Transverse colon (tissue), 4 donors: ENCODE results near the gene DPP10. TPM values are rescaled to one million over a fixed set of nuclear protein-coding genes. Genes with fewer than 3 reads are reported as not detected.

ENCODE experiments used
- DNase-seq: peaks from one replicate; pipeline ENCODE4 v3.0.0-alpha.2; 2019
- H3K27ac ChIP-seq, 4 donors: fragments of 200-600 bp; sonication (generic); 2 replicates each; pipeline ENCODE4 v1.5.1; 2016 to 2018; ENCODE audit warnings: inconsistent platforms in 4 of 4
- H3K27me3 ChIP-seq: fragments of 200-600 bp; sonication (generic); 2 replicates; pipeline ENCODE4 v1.5.1; 2017; ENCODE audit warnings: inconsistent platforms
- H3K36me3 ChIP-seq, 4 donors: fragments of 200-600 bp; sonication (generic); 2 replicates each; pipeline ENCODE4 v1.5.1; 2017 to 2019; ENCODE audit warnings: inconsistent platforms in 4 of 4
- H3K4me1 ChIP-seq, 4 donors: fragments of 200-600 bp; sonication (generic); 2 replicates each; pipeline ENCODE4 v1.5.1; 2017 to 2020; ENCODE audit warnings: inconsistent platforms in 4 of 4
- H3K4me3 ChIP-seq, 4 donors: fragments of 200-600 bp; sonication (generic); 1 replicate in 1 of 4; 2 replicates in 3 of 4; pipeline versions ENCODE4 v1.5.1 to v1.6.1; 2017 to 2019; ENCODE audit warnings: inconsistent platforms in 4 of 4
- H3K9me3 ChIP-seq, 2 donors: fragments of 200-600 bp; sonication (generic); 2 replicates each; pipeline ENCODE4 v1.5.1; 2017 to 2019; ENCODE audit warnings: inconsistent platforms in 2 of 2
- CTCF ChIP-seq, 5 experiments: fragments of 200-600 bp in 3 of 5; fragments of 450-650 bp in 2 of 5; sonication (generic) in 3 of 5; IDR thresholded peaks; 1 replicate in 2 of 5; 2 replicates in 3 of 5; pipeline ENCODE4 v1.5.1; 2016 to 2017; ENCODE audit warnings: antibody characterized with exemption in 5 of 5, inconsistent platforms in 3 of 5, mild to moderate bottlenecking in 2 of 5, moderate library complexity in 1 of 5
- EP300 ChIP-seq: sonication (generic); formaldehyde crosslinking; IDR thresholded peaks from one replicate; pipeline ENCODE4 v1.6.1; 2017; ENCODE audit warnings: antibody characterized with exemption, low read depth
- POLR2A ChIP-seq: fragments of 450-650 bp; IDR thresholded peaks from one replicate; pipeline ENCODE4 v1.6.1; 2016; ENCODE audit warnings: antibody characterized with exemption, mild to moderate bottlenecking, moderate library complexity
- POLR2AphosphoS5 ChIP-seq, 3 donors: sonication (generic); formaldehyde crosslinking; IDR thresholded peaks; one replicate each; pipeline ENCODE4 v1.6.1; 2016; ENCODE audit warnings: antibody characterized with exemption in 3 of 3
- WGBS, 2 donors: methylation state at CpG; one replicate each; pipeline ENCODE4 v1.1.5; 2018; ENCODE audit warnings: low coverage in 1 of 2; 5-methylcytosine and 5-hydroxymethylcytosine counted together
- in situ Hi-C, 4 donors: fragments of 200-750 bp; cut with MboI; loops; one replicate each; pipeline versions ENCODE4 v1.15.0 to v1.15.1; 2017; ENCODE audit warnings: low sequenced_read_pairs in 3 of 4, low pct_ligation_motif_present in 1 of 4, low pct_unique_long_range_greater_than_20kb in 1 of 4
- intact Hi-C: fragments of 100-400 bp; cut with DNase I; formaldehyde crosslinking; loops from one replicate; pipeline ENCODE4 v1.15.1; 2023; ENCODE audit warnings: low total_unique reads
- total RNA-seq, 4 donors: library from RNA; depleted of rRNA; stranded (reverse); fragments of >200 nt; gene quantifications; one replicate each; pipeline ENCODE4 v1.1.0, GENCODE V29; 2016

DPP10 gene
- total RNA-seq, 4 donors from 2014 or later, result 3.4 to 8.4 (median 7.0) TPM

- H3K27ac ChIP-seq, result no peak overlapping the region
- DNase-seq, result no peak
- no peaks in the 10 kb centered on the region for H3K9me3 ChIP-seq
- peaks cover 0 to 13% (median 4%) of the 10 kb centered on the region in 4 donors for H3K4me1 ChIP-seq
- in situ Hi-C loops, result loop anchor here in 1 of 4 donors (25.0 kb wide), 1 partner anchor 764 kb away; the partner anchor contains the start of gene SLC35F5
- intact Hi-C loops, result no loop called here
- no peak overlapping the region for H3K4me3 ChIP-seq
- TF ChIP-seq EP300 (no peak), POLR2A (no peak), CTCF (IDR thresholded peaks at IDR 0.05) (no peak), POLR2AphosphoS5 (IDR thresholded peaks at IDR 0.05) (no peak)
- no peaks in the 10 kb centered on the region for H3K36me3 ChIP-seq
- no peaks in the 10 kb centered on the region for H3K27me3 ChIP-seq
- WGBS, 2 donors, result 71 to 81% methylated on average over 4 of the region's 4 CpGs
These were observed 83.5 kb downstream of the DPP10 start for GRCh38 chr2:114525955-114526354.

GRCh38 chr2:114526841-114527240 lies 84.4 kb downstream of the DPP10 start:
- Histone ChIP-seq H3K27me3 (no peaks in the 10 kb centered on the region), H3K27ac (peak overlapping the region; percentile 47 to 62 (median 54)), H3K9me3 (no peaks in the 10 kb centered on the region), H3K4me1 (peaks cover 0 to 13% (median 4%) of the 10 kb centered on the region in 4 donors), H3K4me3 (no peak overlapping the region), H3K36me3 (no peaks in the 10 kb centered on the region)
- no peak for DNase-seq
- in situ Hi-C loops, result loop anchor here in 1 of 4 donors (25.0 kb wide), 1 partner anchor 765 kb away; the partner anchor contains the start of gene SLC35F5
- TF ChIP-seq CTCF (IDR thresholded peaks at IDR 0.05) (no peak), EP300 (no peak), POLR2A (no peak), POLR2AphosphoS5 (IDR thresholded peaks at IDR 0.05) (peak in 1 of 3 donors; percentile 35)
- 42 to 45% methylated on average over 1 of the region's 1 CpG for WGBS, 2 donors
- intact Hi-C loops, result no loop called here

- in situ Hi-C loops, result loop anchor here in 1 of 4 donors (25.0 kb wide), 1 partner anchor 765 kb away; the partner anchor contains the start of gene SLC35F5
- WGBS, 2 donors, result 43 to 46% methylated on average over 8 to 9 of the region's 9 CpGs
- Histone ChIP-seq H3K4me3 (no peak overlapping the region), H3K36me3 (no peaks in the 10 kb centered on the region), H3K27ac (peak overlapping the region; percentile 47 to 62 (median 54)), H3K9me3 (no peaks in the 10 kb centered on the region), H3K4me1 (peaks cover 0 to 13% (median 4%) of the 10 kb centered on the region in 4 donors), H3K27me3 (no peaks in the 10 kb centered on the region)
- no peak for DNase-seq
- TF ChIP-seq CTCF (IDR thresholded peaks at IDR 0.05) (no peak), POLR2A (no peak), POLR2AphosphoS5 (IDR thresholded peaks at IDR 0.05) (no peak), EP300 (no peak)
- intact Hi-C loops, result no loop called here
These were observed 85.0 kb downstream of the DPP10 start for GRCh38 chr2:114527330-114527983.

- no peak overlapping the region for H3K4me3 ChIP-seq
- no peak overlapping the region for H3K27ac ChIP-seq
- H3K4me1 ChIP-seq, result no peaks in the 10 kb centered on the region
- in situ Hi-C loops (loop anchor here in 1 of 4 donors (25.0 kb wide), 1 partner anchor 772 kb away; the partner anchor contains the start of gene SLC35F5), intact Hi-C loops (no loop called here)
- 56 to 57% methylated on average over 3 of the region's 3 CpGs for WGBS, 2 donors
- no peak for TF ChIP-seq CTCF (IDR thresholded peaks at IDR 0.05)
- no peak for TF ChIP-seq EP300
- no peak for TF ChIP-seq POLR2AphosphoS5 (IDR thresholded peaks at IDR 0.05)
- no peak for TF ChIP-seq POLR2A
- H3K27me3 ChIP-seq, result no peaks in the 10 kb centered on the region
- DNase-seq, result no peak
- no peaks in the 10 kb centered on the region for H3K36me3 ChIP-seq
- no peaks in the 10 kb centered on the region for H3K9me3 ChIP-seq
These were observed 92.0 kb downstream of the DPP10 start for GRCh38 chr2:114534116-114535084.
